GM19468 (cell line): ENCODE data around the gene CLEC1B.
"Not testable (repeated sequence)": the region's sequence is repeated elsewhere in the genome, so short reads cannot be mapped to it uniquely, and the experiment has no call there.

Source experiments
- ATAC-seq: cut with Tn5 transposase; IDR thresholded peaks from one replicate; pipeline ENCODE4 v1.9.1; 2021; ENCODE audit warnings: mild to moderate bottlenecking, moderate library complexity, moderate number of reproducible peaks; ENCODE audit not compliant: unreplicated experiment; ENCODE audit errors: extremely low read depth

The CLEC1B gene

GRCh38 chr12:9999016-9999415 lies at the start of gene CLEC1B:
Gene CLEC1B (minus strand): TSS chr12:9999121. CDS start chr12:9999100, 21 bp downstream.
- no peak for ATAC-seq

DNA sequence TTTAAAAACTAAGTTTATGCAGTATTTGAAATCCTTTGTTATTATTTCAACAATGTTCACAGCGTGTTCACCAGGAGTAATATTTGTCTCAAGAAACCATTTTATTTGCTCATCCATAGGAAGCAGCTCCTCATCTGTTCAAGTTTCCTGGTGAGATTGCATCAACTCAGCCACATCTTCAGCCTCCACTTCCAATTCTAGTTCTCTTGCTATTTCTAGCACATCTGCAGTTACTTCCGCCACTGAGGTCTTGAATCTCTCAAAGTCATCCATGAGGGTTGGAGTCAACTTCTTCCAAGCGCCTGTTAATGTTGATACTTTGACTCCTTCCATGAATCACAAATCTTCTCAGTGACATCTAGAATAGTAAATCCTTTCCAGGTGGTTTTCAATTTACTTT lies 49.6 kb upstream of the CLEC1B start:
- ATAC-seq, result no peak

GRCh38 chr12:10042167-10042566 lies 43.2 kb upstream of the CLEC1B start:
- ATAC-seq, result no peak

DNA sequence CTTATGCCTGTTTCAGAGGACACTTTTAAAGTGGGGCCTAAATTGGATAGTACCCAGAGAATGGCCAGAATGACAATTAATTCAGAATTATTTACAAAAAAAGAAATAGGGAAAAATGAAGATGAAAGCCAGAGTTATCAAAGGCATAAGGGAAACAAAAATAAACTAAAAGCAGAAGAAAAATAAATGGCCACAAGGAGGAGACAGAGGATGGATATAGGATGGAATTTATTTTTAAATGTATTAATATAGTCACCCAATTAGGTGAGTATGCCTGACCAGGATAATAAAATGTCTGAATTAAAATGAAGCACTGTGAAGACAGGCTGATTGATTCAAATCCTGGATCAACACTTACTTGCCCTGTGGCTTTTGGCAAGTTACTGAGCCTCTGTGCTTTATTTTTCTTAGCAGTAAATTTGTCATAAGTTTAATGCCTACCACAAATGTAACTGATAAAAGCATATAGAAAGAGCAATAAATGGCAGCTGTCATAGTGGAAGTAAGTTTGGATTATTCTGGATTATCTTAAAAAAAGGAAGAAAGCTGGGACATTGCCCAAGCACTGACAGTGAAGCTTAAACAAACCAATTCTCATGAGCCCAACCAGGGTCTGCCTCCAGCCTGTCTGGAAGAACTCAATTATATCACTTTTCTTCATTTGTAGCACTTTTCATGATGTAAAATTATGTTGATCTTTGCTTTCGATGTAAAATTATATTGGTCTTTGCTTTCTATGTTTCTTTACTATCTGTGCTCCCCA lies 35.0 kb upstream of the CLEC1B start:
- no peak for ATAC-seq

DNA sequence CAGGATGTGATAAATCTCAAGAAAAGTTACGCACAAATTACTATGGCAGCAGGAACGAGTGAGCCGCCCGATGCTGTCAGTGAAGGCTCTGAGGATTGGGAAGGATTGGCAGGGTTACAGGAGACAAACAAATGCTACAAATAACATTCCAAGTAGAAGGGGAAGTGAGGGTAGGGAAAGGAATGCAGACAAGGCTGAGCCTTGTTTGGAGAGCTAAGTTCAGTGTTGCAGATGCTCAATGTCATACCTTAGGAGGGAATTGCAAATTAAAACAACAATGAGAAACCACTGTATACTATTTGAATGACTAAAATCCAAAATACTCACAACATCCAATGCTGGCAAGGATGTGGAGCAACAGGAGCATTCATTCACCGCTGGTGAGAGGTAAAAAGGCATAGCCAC lies 32.9 kb upstream of the CLEC1B start:
- no peak for ATAC-seq

DNA sequence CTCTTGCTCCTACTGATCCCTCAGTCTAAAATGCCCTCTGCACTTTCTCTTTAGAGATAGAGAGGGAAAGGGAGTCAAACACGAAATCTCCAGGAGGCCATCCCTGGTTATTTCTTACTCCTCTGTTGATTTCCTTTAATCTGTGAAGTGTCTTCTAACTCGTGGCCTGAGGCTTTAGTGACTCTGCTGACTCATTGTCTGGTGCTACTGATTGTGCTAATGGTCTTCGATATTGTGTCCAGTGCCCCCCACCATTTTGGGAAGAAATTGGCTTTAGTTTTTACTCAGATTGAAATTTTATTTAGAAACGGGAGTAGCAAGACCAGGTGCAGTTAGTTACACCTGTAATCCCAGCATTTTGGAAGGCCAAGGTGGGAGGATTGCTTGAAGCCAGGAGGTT lies 32.4 kb upstream of the CLEC1B start:
- no peak for ATAC-seq

DNA sequence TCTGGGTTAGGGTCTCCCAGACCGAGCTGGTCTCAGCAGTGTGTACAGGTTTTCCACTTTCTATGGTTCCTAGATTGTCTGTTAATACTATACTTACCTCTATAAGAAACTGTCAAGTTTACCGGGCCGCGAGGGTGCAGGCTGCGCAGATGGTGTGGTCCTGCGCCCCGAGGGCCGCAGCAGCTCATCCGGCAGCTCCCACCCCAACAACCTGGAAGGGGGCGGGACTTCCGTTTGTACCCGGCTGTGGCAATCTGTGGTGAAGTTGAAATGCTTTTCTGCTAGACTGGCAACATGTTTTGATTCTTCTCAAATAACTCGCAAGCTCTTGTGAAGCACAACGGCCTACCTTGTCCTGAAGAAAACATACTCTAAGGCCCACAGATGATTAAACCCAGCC lies 31.5 kb upstream of the CLEC1B start, which contains the start of gene CLEC9A:
CLEC9A (plus strand) TSS at position 237 of the 400 bp plus-strand sequence. CDS start 22,006 bp downstream, outside the sequence.
- no peak for ATAC-seq

DNA sequence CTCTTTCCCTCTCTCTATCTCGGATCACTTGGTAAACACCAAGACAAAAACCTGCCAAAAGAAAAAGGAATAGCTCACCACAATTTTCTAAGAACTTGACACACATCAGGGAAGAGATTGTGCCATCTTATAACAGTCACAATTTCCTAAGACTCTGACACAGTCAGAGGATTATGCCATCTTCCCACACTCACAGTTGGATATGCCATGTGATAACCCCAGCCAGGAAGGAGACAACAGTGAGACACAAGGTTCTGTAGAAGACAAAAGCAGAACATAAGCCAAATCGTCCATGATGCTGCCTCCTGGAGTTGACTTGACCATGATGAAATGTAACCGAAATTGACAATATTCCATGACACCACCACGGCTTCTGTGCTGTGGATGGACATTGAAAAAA lies 28.8 kb upstream of the CLEC1B start:
- ATAC-seq, result no peak

DNA sequence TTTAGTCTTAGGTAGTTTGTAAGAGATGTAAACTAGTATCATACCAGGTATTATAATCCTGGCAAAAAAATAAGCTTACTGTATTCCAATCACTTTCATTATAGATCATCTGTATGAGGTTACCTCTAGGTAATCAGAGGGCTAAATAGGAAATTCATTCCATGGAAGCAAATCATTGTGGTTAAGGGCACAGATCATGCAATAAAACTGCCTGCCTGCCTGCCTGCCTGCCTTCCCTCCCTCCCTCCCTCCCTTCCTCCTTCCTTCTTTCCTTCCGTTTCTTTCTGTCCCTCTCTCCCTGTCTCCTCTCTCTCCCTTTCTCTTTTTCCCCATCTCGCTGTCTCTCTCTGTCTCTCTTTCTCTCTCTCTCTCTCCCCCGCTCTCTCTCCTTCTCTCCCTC lies 28.4 kb upstream of the CLEC1B start:
- no peak for ATAC-seq

- not testable (repeated sequence) for ATAC-seq
Measured at GRCh38 chr12:10026666-10027065, 27.7 kb upstream of the CLEC1B start.

DNA sequence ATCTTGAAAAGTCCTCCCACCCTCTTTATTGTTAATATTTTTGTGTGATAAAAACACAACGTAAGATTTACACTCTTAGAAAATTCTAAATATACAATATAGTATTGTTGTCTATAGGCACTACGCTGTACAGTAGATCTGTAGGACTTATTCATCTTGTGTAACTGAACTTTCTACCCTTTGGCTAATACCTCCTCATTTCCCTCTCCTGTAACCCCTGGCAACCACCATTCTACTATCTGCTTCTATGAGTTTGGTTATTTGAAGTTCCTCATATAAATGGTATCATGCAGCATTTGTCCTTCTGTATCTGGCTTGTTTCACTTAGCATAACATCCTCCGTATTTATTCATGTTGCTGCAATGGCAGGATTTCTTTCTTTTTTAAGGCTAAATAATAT lies 26.3 kb upstream of the CLEC1B start:
- ATAC-seq, result no peak

DNA sequence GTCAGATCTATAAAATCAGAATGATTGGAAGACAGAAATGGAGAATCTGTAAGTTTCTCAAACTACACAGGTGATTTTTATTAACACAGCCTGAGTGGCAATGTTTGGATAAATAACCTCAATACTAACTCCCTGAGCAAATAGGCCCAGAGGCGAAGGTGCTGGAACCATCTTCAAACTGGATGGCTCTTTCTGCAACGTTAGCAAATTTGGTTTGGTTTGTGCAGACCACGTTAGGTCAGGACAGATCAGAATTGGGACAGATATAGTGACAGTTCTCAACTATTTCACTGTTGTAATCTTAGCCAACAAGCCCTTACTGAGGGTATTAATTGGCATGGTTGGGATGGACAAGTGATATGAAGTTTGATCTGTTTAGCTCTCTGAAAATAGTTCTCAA lies 22.4 kb upstream of the CLEC1B start:
- ATAC-seq, result no peak

DNA sequence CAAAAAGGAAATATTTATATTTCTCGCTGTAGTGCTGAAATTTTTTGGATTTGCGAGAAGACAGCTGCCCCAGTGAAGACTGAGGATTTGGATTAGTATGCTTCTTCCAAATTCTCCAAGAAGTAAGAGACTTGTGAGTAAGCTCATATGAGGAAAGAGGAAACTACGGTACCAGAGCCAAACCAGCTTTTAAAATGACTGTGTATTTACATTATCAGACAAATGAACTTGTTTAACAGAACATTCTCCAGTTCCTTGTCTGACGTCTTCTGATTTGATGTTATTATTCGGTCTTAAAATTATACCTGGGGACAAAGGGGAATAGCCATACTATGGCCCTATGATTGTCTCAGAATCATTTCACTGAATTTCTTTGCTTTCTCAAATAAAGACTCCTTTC lies 19.5 kb upstream of the CLEC1B start:
- ATAC-seq, result no peak

DNA sequence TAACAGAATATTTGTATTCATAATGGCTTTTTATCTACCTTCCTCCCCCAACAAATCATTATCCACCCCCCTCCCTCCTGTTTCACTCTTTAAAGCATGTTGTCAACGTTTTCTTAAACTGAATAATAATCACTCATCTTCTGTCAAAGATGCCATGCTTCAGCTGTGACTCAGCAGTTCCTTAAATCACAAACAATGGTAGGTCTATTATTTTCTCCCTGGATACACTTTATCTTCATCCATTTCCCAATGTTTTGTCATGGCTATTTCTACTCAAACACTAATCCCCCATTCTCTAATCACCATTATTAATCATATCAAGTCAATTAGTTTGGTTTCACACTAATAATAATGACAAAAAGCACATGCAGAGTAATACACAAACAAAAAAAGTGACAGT lies 18.0 kb upstream of the CLEC1B start:
- ATAC-seq, result no peak

DNA sequence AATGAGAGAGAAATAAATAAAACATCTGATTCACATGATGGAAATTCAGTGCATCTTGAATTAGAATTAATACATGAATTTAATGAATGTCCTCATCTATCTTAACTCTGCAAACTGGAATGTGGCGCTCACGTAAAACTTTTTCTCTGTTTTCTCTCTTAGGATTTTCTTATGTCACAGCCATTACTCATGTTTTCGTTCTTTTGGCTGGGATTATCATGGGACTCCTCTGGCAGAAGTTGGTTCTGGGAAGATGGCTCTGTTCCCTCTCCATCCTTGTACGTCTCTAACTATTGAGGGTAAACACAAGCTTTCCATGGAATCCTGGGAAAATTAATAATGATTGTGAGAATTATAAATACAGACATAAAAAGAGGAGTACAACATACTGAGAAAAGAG lies 16.5 kb upstream of the CLEC1B start:
- no peak for ATAC-seq

GRCh38 chr12:10012630-10013330 lies 13.9 kb upstream of the CLEC1B start:
- no peak for ATAC-seq

- no peak for ATAC-seq
Measured at GRCh38 chr12:10001171-10001776, 2.4 kb upstream of the CLEC1B start.

DNA sequence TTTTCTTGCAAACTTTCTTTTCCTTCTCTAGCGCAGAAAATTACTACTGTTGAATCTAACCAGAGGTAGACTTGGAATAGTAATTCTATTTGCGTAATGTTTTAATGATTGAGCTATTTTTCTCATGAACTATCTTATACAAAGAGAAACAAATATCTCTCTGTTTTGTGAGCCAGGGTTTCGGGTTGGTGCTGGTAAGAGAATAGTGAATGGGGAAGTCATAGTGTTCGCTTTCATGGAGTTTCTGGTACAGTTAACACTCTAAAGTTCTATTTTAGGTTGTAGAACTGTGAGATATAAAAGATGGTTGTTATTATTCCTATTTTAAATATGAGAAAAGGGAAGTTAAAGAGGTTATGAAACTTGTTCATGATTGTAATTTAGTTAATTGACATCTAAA lies 6.6 kb downstream of the CLEC1B start:
- ATAC-seq, result no peak

DNA sequence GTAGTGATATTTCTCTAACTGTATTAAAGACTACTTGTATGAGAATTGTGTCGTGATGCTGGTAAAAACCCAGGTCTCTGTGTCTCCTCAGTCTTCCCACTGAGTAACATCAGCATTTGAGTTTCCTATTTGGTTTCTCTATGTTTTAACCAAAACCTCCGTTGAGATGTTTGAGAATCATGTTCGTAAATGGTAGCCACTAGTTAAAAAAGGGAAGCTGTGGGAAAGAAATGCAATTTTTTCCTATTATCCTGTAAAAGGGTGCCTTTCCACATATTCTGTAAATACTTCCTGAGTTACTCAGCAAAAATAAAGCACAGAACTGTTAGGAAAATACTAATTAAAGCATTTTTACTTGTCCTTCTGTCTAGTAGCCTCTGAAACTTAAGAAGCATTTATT lies 7.0 kb downstream of the CLEC1B start:
- no peak for ATAC-seq

GRCh38 chr12:9980126-9980525 lies 18.8 kb downstream of the CLEC1B start:
- no peak for ATAC-seq

DNA sequence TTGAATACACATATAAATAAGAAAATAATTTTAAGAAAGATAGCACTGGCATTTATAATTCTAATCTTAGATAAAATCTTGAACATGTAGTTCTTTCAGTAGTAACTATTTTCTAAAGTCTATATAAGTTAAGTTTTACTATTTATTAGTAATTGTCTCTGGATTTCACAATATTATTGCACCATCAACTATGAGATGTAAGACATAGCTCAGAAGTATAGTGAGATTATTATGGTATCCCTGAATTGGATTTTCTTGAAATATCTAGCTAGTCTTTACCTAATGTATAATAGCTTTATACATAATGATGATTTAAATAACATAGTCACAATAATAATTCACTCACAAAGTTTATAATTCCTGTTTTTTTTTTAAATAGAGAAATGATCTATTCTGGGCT lies 21.0 kb downstream of the CLEC1B start:
- ATAC-seq, result no peak
